ENCODE data around the gene LLCFC1.

The LLCFC1 gene

DNA sequence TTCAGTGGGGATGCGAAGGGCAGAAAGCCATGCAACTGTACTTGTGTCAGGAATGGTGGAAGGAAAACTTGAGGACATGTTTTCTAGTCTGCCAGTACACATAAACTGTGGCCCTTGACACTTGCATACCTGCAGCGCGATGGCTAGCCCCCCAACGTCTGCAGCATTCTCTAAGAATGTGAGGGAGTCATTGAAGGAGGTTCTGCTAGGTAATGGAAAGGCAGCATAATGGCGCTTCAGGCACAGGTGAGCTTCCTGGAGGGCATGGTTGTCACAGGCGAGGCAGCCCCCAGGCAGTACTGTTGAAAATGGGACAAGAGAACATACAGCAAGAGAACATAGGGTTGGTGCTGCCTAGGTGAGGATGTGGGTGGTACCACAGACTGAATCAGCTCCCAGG is 3.5 kb downstream of the LLCFC1 start:
- Histone ChIP-seq H3K4me1 (ENCODE audit: control insufficient read depth in 1 of 2, insufficient read depth in 1 of 2, low read depth in 1 of 2, low read length in 1 of 2) (no peaks in the 10 kb centered on the region), H3K36me3 (no peaks in the 10 kb centered on the region), H3K4me3 (ENCODE audit: low read depth in 1 of 2, low read length in 1 of 2) (no peak overlapping the region), H3K27ac (no peak overlapping the region), H3K27me3 (no peaks in the 10 kb centered on the region), H3K9me3 (no peaks in the 10 kb centered on the region)
- TF ChIP-seq, protein P1, sequence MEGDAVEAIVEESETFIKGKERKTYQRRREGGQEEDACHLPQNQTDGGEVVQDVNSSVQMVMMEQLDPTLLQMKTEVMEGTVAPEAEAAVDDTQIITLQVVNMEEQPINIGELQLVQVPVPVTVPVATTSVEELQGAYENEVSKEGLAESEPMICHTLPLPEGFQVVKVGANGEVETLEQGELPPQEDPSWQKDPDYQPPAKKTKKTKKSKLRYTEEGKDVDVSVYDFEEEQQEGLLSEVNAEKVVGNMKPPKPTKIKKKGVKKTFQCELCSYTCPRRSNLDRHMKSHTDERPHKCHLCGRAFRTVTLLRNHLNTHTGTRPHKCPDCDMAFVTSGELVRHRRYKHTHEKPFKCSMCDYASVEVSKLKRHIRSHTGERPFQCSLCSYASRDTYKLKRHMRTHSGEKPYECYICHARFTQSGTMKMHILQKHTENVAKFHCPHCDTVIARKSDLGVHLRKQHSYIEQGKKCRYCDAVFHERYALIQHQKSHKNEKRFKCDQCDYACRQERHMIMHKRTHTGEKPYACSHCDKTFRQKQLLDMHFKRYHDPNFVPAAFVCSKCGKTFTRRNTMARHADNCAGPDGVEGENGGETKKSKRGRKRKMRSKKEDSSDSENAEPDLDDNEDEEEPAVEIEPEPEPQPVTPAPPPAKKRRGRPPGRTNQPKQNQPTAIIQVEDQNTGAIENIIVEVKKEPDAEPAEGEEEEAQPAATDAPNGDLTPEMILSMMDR (IDR thresholded peaks at IDR 0.05) = no peak

DNA sequence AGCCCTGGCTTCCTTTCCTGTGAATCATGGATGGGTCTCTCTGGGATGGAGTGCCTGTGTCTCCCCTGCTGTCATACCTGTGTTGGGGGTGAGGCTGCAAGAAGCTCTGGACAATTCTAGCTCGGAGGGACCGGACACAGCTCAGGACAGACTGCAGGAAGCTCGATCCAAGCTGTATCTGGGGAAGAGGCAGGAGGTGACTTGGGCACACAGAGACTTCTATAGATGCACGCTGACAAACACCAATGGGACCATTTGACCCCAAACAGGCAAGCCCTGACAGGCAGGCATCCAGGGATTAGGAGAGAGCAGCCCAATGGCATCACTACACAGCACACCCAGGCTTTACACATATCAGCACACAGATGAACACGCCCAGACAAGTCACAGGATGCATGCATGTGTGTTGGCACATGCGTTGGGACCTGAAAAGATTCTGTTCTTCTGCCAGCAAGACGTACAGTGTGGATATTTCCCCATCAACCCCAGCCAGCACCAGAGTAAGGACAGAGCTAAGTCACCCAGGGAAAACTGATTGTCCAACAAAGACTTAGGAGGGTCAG is 4.5 kb downstream of the LLCFC1 start:
- no peak overlapping the region for H3K27ac ChIP-seq
- H3K36me3 ChIP-seq = no peaks in the 10 kb centered on the region
- H3K27me3 ChIP-seq = peaks cover 3% of the 10 kb centered on the region
- no peak overlapping the region for H3K4me3 ChIP-seq (ENCODE audit: low read depth in 1 of 2, low read length in 1 of 2)
- TF ChIP-seq, protein P1 (IDR thresholded peaks at IDR 0.05) = no peak
- no peaks in the 10 kb centered on the region for H3K9me3 ChIP-seq
- no peaks in the 10 kb centered on the region for H3K4me1 ChIP-seq (ENCODE audit: control insufficient read depth in 1 of 2, insufficient read depth in 1 of 2, low read depth in 1 of 2, low read length in 1 of 2)

DNA sequence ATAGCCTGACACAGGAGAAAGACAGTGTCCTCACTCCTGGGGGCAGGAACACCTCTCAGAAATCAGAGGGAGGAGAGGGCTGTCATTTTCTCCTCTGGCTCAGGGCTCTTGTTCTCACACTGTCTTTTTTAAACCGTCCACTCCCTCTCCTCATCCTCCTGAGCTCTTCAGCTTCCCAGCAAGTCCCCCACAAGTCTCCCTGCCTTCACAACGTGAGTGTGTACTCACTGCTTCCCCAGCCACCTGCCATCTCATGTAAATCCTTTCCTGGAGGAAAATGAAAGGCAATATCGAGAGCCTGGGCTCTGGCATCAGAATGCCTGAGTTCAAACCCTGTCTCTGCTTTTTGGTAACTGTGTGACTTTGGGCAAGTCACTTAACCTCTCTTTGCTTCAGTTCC is 5.7 kb downstream of the LLCFC1 start:
- H3K4me3 ChIP-seq (ENCODE audit: low read depth in 1 of 2, low read length in 1 of 2) = no peak overlapping the region
- TF ChIP-seq, protein P1 (IDR thresholded peaks at IDR 0.05) = no peak
- no peak overlapping the region for H3K27ac ChIP-seq
- no peaks in the 10 kb centered on the region for H3K9me3 ChIP-seq
- no peaks in the 10 kb centered on the region for H3K36me3 ChIP-seq
- no peaks in the 10 kb centered on the region for H3K4me1 ChIP-seq (ENCODE audit: control insufficient read depth in 1 of 2, insufficient read depth in 1 of 2, low read depth in 1 of 2, low read length in 1 of 2)
- H3K27me3 ChIP-seq = peaks cover 7% of the 10 kb centered on the region

DNA sequence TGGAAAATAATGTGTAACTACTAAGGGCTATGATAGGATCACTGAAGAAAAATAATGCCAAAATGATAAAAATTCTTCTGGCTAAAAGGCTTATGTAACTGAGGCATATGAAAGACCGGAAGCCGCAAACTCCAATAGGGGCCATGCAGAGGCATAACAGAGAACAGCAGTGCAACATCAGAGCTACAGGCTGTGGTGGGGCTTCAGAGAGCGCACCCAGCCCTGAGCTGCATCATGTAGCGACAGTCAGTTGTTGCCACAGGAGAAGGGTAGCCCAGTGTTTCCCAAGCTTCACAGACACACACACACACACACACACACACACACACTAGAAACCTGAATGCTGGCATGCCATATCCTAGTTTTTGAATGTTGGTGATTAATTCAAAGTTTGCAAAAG is 9.3 kb downstream of the LLCFC1 start:
- Histone ChIP-seq H3K4me1 (ENCODE audit: control insufficient read depth in 1 of 2, insufficient read depth in 1 of 2, low read depth in 1 of 2, low read length in 1 of 2) (no peaks in the 10 kb centered on the region), H3K27ac (no peak overlapping the region), H3K4me3 (ENCODE audit: low read depth in 1 of 2, low read length in 1 of 2) (no peak overlapping the region), H3K36me3 (no peaks in the 10 kb centered on the region), H3K27me3 (peaks cover 7% of the 10 kb centered on the region), H3K9me3 (no peaks in the 10 kb centered on the region)
- TF ChIP-seq, protein P1 (IDR thresholded peaks at IDR 0.05) = no peak

DNA sequence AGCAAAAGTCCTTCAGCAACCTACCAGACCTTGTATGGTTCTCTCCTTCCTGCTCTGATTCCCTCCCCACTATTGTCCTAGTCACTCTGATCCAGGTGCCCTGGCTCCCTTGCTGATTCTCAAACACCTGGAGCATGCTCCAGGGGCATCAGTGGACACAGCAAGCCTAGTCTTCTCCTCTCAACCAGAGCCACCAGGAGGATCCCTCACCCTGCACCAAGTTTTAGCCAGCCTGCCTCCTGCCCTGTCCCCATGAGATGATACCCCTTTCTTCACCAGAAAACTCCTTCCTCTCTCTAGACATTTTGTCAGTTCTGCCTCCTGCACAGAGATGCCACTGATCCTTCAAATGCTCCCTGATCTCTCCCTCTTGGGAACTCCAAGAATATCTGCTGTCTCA is 11.0 kb downstream of the LLCFC1 start:
- no peak overlapping the region for H3K27ac ChIP-seq
- no peaks in the 10 kb centered on the region for H3K9me3 ChIP-seq
- TF ChIP-seq, protein P1 (IDR thresholded peaks at IDR 0.05) = no peak
- H3K36me3 ChIP-seq = no peaks in the 10 kb centered on the region
- H3K27me3 ChIP-seq = peaks cover 7% of the 10 kb centered on the region
- H3K4me3 ChIP-seq (ENCODE audit: low read depth in 1 of 2, low read length in 1 of 2) = no peak overlapping the region
- no peaks in the 10 kb centered on the region for H3K4me1 ChIP-seq (ENCODE audit: control insufficient read depth in 1 of 2, insufficient read depth in 1 of 2, low read depth in 1 of 2, low read length in 1 of 2)

All from neutrophil (primary cell).